Adrenal gland (tissue), 12 donors: Measurements from ENCODE around the gene CYP26C1. TPM values are rescaled to one million over a fixed set of nuclear protein-coding genes. Genes with fewer than 3 reads are reported as not detected.

Experiments used
- DNase-seq, 7 donors: peaks; one replicate each; pipeline ENCODE4 v3.0.0-alpha.2; 2019 to 2020
- H3K27ac ChIP-seq, 5 donors: fragments of 200-600 bp; sonication (generic) in 4 of 5; 1 replicate in 3 of 5; 2 replicates in 2 of 5; pipeline versions ENCODE4 v1.5.1 to v1.8.0; 2016 to 2020; ENCODE audit warnings: mild to moderate bottlenecking in 1 of 5
- H3K27me3 ChIP-seq: fragments of 200-600 bp; 2 replicates; pipeline ENCODE4 v1.8.0; 2021
- H3K36me3 ChIP-seq, 2 donors: fragments of 200-600 bp; replicated peaks in 1 of 2; 1 replicate in 1 of 2; 2 replicates in 1 of 2; pipeline versions ENCODE4 v1.5.1 to v1.8.0; 2018 to 2022
- H3K4me1 ChIP-seq, 2 donors: fragments of 200-600 bp; replicated peaks in 1 of 2; 1 replicate in 1 of 2; 2 replicates in 1 of 2; pipeline versions ENCODE4 v1.5.1 to v1.8.0; 2018 to 2021
- H3K4me3 ChIP-seq, 4 donors: fragments of 200-600 bp; sonication (generic) in 3 of 4; one replicate each; pipeline ENCODE4 v1.5.1; 2016 to 2018
- H3K9me3 ChIP-seq, 3 donors: fragments of 200-600 bp; sonication (generic) in 1 of 3; replicated peaks in 1 of 3; 1 replicate in 2 of 3; 2 replicates in 1 of 3; pipeline versions ENCODE4 v1.5.1 to v1.8.0; 2016 to 2021
- CTCF ChIP-seq, 6 experiments: fragments of 450-650 bp in 4 of 6; fragments of 200-600 bp in 2 of 6; sonication (generic) in 1 of 6; IDR thresholded peaks; 1 replicate in 5 of 6; 2 replicates in 1 of 6; pipeline versions ENCODE4 v1.5.1 to v1.8.0; 2016 to 2021; ENCODE audit warnings: antibody characterized with exemption in 6 of 6, mild to moderate bottlenecking in 2 of 6, moderate library complexity in 1 of 6
- POLR2A ChIP-seq, 2 donors: fragments of 450-650 bp; IDR thresholded peaks; one replicate each; pipeline ENCODE4 v1.6.1; 2017; ENCODE audit warnings: antibody characterized with exemption in 2 of 2, mild to moderate bottlenecking in 2 of 2, moderate library complexity in 1 of 2
- WGBS, 4 donors: extraction: QIAGEN DNeasy Blood & Tissue Kit in 2 of 4; methylation state at CpG; one replicate each; pipeline versions ENCODE4 v1.1.5 to v1.1.7; 2013 to 2017; 5-methylcytosine and 5-hydroxymethylcytosine counted together
- intact Hi-C, 2 donors: fragments of 100-400 bp; cut with DNase I; formaldehyde crosslinking; loops; one replicate each; pipeline versions ENCODE4 v1.14.1 to v1.15.0; 2022 to 2023
- polyA plus RNA-seq, 3 donors: library from polyadenylated mRNA; stranded (reverse); fragments of 200-250 nt in 2 of 3; fragments of 350-450 nt in 1 of 3; fragmentation: Illumina TruSeq in 1 of 3; extraction: RNeasy Lipid Tissue Mini Kit (QIAGEN cat#74804) in 1 of 3; gene quantifications; one replicate each; pipeline ENCODE4 v1.2.3, GENCODE V29; 2013 to 2014
- total RNA-seq, 9 donors: library from RNA; depleted of rRNA in 4 of 9; stranded (reverse); fragments of >200 nt in 4 of 9; fragments of 120-200 nt in 1 of 9; fragmentation: NEBNext Ultra II Directional in 1 of 9; extraction: Animal tissue kit (Norgen Biotek cat#: 25700) in 1 of 9; gene quantifications; one replicate each; pipeline versions ENCODE4 v1.1.0 to v1.2.4, GENCODE V29; 2013 to 2023
- donor health status: healthy with polysubstance abuse.
- donor health status: Bipolar disorder and iron deficiency.
- donor health status: DM: yes; HTN: yes; CAD: no.
- donor health status: DM: no; HTN: no; CAD: no.
- donor health status: DM: no; HTN: no; CAD: no.
- donor health status: DM: yes; HTN: yes; CAD: no.

CYP26C1 gene
- total and polyA plus RNA-seq, 12 donors = 0.10 to 5.8 (median 0.25) TPM; not detected in 1

GRCh38 chr10:93072713-93073538 lies 12.3 kb downstream of the CYP26C1 start:
- Histone ChIP-seq H3K27ac (no peak overlapping the region), H3K4me1 (peaks cover 17 to 49% of the 10 kb centered on the region in 2 donors), H3K36me3 (no peaks in the 10 kb centered on the region), H3K4me3 (peak overlapping the region in 1 of 4 donors; percentile 33), H3K27me3 (peaks cover 48% of the 10 kb centered on the region), H3K9me3 (no peaks in the 10 kb centered on the region)
- intact Hi-C loops = no loop called here
- 2 to 7% (median 4%) methylated on average over 12 to 34 of the region's 34 CpGs for WGBS, 4 donors
- DNase-seq = no peak
- TF ChIP-seq POLR2A (IDR thresholded peaks at IDR 0.05) (no peak), CTCF (IDR thresholded peaks at IDR 0.05) (no peak)

- Histone ChIP-seq H3K27me3 (peaks cover 41% of the 10 kb centered on the region), H3K4me3 (peak within 1 kb of the TSS in 1 of 4 donors; percentile 33), H3K27ac (no peak within 1 kb of the TSS), H3K4me1 (peaks cover 17 to 44% of the 10 kb centered on the region in 2 donors), H3K36me3 (no peaks in the 10 kb centered on the region), H3K9me3 (no peaks in the 10 kb centered on the region)
- TF ChIP-seq CTCF (IDR thresholded peaks at IDR 0.05) = no peak
- no peak for TF ChIP-seq POLR2A (IDR thresholded peaks at IDR 0.05)
- no peak for DNase-seq
- 0 to 1% (median 0%) methylated on average over 1 to 52 of the region's 52 CpGs for WGBS, 4 donors
- intact Hi-C loops = no loop called here
These were observed 13.0 kb downstream of the CYP26C1 start, which contains the start of gene CYP26A1 for GRCh38 chr10:93073539-93074146. Gene CYP26A1, plus strand, starts transcription at chr10:93073893. Its CDS starts 42 bp downstream, at chr10:93073935.

GRCh38 chr10:93074147-93074596 lies 13.6 kb downstream of the CYP26C1 start:
- 0 to 2% (median 1%) methylated on average over 3 to 40 of the region's 40 CpGs for WGBS, 4 donors
- H3K36me3 ChIP-seq = no peaks in the 10 kb centered on the region
- intact Hi-C loops = no loop called here
- H3K9me3 ChIP-seq = no peaks in the 10 kb centered on the region
- peak overlapping the region in 1 of 4 donors; percentile 33 for H3K4me3 ChIP-seq
- H3K27ac ChIP-seq = no peak overlapping the region
- TF ChIP-seq POLR2A (IDR thresholded peaks at IDR 0.05) (no peak), CTCF (IDR thresholded peaks at IDR 0.05) (no peak)
- DNase-seq = no peak
- peaks cover 17 to 43% of the 10 kb centered on the region in 2 donors for H3K4me1 ChIP-seq
- H3K27me3 ChIP-seq = peaks cover 36% of the 10 kb centered on the region

GRCh38 chr10:93074597-93075368 lies 14.2 kb downstream of the CYP26C1 start:
- Histone ChIP-seq H3K4me1 (peaks cover 17 to 43% of the 10 kb centered on the region in 2 donors), H3K27ac (no peak overlapping the region), H3K36me3 (no peaks in the 10 kb centered on the region), H3K4me3 (peak overlapping the region in 1 of 4 donors; percentile 33), H3K9me3 (no peaks in the 10 kb centered on the region), H3K27me3 (peaks cover 30% of the 10 kb centered on the region)
- intact Hi-C loops = no loop called here
- TF ChIP-seq CTCF (IDR thresholded peaks at IDR 0.05) = no peak
- no peak for TF ChIP-seq POLR2A (IDR thresholded peaks at IDR 0.05)
- WGBS, 4 donors = 3 to 10% (median 4%) methylated on average over 3 to 67 of the region's 67 CpGs
- no peak for DNase-seq
